GM21737 (cell line): ENCODE measurements around the gene HECW1.
"Not testable (repeated sequence)": the region's sequence is repeated elsewhere in the genome, so short reads cannot be mapped to it uniquely, and the experiment has no call there.

Source experiments
- ATAC-seq: cut with Tn5 transposase; IDR thresholded peaks from one replicate; pipeline ENCODE4 v1.9.1; 2021; ENCODE audit warnings: mild to moderate bottlenecking, moderate library complexity; ENCODE audit not compliant: unreplicated experiment

HECW1 gene

DNA sequence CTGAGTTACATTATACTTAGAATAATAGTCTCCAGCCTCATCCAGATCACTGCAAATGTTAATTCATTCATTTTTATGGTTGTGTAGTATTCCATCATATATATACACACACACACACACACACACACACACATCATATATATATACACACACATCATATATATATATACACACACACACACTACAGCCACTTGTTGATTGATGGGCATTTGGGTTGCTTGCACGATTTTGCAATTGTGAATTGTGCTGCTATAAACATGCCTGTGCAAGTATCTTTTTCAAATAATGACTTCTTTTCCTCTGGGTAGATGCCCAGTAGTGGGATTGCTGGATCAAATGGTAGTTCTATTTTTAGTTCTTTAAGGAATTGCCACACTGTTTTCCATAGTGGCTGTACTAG lies 233.2 kb downstream of the HECW1 start:
- ATAC-seq: not testable (repeated sequence)

DNA sequence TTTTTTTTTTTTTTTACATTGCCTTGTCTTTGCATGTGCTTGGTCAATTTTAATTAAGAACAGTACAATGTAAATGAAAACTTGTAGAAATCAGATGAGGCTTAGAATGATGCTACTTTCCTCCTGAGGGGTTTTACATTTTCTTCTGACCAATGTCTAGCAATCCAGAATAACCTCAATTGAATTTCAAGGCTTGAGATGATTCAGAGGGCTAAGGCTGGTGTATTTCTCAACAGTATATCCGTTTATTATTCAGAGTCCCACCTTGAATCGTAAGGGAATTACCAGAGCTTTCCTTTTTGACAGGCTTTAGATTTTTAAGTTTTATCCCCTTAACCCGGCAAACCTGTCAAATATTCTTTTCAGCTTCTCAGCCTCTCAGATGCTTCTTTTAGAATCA lies 239.2 kb downstream of the HECW1 start:
- ATAC-seq: no peak

DNA sequence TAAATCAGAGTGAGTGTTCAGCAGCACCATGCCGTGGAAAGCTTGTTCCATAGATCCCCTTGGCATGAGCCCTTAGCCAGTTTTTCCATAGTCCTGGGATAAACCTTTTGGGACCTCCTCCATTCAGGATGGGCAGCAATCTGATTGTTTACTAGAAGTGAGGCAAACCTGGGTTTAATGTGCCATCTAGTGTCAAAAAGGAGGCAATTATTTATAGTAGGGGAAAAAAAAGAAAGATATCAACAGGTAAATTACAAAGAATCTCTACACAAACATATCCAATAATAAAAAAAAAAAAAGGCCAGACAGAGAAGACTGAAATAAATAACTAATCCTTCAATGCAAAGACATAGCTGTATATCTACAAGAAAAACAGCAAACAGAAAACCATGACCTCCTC lies 241.5 kb downstream of the HECW1 start:
- no peak for ATAC-seq

DNA sequence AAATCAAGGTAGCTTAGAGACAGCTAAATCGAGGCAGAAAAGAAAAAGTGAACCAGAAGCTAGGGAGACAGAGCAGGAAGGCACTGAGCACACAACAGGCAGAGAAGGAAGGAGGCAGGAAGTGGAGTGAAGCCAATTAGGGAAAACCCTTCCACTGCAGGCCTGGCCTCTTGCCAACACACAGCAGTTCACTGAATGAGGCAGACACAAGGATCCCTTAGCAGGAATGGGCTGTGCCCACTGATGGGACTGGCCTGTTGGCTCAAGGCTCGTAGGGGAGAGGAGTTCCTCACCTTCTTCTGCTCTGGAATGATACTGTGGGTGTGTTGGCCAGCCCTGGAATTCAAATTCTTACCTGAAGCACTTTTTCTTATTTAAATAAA lies 250.2 kb downstream of the HECW1 start:
- no peak for ATAC-seq

DNA sequence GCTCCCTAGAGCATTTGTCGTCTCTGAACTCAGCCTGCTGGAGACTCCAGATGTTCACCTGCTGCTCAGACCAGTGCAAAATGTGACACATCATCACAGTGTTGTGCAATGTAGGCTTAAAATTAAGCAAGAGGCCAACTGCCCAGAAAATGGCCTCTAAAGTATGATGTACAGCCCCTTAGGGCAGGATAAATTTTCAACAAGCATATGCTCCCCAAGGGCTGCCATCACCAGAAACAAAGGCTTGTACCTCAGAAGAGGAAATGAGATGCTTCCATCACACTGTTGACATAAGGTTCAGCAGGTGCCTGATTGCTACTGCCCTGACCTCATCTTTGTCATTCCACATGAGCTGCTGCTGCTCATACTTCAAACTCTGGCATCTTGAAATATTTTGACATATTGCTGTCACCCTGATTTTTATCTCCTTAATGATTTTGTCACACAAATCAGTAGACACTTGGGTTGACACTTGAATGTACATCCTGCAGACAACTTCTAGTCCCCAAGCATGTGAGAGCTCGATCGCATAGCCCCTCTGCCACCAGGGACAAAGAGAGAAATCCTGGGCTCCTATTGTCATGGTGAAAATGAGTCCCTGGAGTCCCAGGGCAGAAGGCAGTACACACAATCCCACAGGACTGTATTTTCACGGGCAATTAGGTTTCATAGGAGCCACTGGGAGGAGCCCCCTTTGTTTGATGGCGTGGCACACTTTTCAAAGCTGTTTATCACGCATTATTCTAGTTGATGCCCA lies 250.8 kb downstream of the HECW1 start:
- no peak for ATAC-seq

DNA sequence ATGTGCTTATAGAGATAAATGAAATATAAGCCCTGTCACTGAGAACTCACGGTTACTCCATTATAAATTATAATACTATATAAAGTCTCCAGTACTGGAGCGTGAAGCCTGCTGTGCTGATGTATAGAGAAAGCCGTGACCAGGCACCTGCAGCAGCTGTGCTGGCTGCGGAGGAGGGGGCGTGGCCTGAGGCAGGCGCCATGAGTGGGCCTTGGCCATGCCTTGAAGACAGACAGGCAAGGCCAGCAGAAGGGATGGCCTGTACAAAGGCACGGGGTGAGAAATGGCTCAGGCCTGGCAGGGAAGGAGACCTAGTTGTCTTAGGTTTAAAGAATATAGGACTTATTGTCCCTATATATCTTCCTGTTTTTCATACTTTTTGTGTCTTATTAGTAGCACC lies 251.9 kb downstream of the HECW1 start:
- no peak for ATAC-seq

DNA sequence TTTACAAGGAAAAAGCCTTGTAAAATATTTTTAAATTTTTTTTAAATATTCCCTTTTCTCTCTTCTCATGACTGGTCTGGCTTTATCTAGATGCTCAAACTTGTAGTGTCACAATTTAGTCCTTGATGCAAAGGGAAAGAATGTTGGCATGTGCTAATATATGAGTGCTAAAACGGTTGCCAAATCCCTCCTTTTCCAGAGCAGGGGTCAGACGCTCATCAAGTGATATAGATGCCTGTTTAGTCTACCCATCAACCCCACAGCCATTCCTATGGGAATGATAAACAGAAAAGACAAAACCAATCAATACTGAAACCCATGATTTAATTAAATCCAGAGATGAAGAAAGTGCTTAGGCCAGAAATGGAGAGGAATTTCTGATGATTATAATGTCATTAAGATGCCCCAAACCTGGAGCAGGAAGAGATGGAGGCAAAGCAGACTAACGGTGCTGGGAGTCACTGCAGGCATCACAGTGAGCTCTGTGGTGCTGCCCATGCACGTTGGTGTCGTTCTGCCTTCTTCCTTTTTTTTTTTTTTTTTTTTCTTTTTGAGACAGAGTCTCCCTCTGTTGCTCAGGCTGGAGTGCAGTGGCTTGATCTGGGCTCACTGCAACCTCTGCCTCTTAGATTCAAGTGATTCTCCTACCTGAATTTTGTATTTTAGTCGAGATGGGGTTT lies 260.4 kb downstream of the HECW1 start:
- ATAC-seq: no peak

DNA sequence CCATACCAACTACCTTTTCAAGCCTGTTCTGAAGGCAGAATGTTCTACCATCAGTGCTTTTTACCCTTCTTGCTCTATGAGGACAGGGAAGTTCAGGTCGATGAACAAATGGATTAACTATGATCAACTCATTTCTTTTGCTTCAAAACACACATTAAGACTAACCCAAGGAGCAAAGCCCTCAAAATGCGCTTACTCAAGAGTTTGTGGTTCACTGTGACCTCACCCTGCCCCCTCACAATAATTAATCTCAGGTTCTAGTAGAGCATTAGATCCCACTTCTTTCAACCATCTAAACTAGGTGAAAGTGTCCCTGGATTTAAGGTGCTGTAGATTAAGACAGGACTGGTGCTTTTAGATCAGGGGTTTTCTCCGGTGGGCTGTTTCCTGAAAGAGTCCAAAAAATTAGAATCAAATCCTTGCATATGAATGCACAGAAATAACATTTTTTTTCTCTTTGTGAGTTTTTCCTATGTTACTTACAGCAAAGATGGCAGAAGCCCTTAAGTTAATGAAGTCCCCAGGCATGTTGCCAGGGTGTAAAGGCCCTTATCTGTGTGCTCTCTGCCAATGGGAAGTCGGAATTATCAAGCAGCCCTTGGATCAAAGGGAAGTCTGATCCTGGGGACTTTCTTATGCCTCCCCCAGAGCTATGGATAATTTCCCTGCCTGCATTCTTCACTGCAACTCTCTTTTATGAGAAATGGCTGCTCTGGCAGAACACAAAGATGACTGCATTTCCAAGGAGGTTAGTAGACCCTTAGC lies 264.9 kb downstream of the HECW1 start:
- ATAC-seq: no peak

DNA sequence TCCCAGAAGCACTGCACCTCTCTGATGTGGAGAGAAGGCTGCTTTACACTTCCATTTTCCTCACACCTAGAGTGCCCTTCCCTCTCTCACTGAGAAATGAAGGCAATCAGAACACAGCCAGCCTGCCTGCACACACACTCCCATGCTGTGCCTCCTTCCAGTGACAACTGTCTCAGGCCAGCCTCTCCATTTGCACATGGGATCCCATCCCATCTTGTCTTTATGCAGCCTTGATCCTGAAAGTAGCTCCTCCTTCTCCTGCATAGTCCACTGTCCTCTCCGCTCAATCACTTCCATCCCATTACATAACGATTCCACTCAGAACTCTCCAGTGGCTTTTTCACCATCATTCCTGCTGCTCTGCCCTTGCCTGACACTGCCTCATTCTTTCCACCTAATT lies 266.8 kb downstream of the HECW1 start:
- no peak for ATAC-seq

DNA sequence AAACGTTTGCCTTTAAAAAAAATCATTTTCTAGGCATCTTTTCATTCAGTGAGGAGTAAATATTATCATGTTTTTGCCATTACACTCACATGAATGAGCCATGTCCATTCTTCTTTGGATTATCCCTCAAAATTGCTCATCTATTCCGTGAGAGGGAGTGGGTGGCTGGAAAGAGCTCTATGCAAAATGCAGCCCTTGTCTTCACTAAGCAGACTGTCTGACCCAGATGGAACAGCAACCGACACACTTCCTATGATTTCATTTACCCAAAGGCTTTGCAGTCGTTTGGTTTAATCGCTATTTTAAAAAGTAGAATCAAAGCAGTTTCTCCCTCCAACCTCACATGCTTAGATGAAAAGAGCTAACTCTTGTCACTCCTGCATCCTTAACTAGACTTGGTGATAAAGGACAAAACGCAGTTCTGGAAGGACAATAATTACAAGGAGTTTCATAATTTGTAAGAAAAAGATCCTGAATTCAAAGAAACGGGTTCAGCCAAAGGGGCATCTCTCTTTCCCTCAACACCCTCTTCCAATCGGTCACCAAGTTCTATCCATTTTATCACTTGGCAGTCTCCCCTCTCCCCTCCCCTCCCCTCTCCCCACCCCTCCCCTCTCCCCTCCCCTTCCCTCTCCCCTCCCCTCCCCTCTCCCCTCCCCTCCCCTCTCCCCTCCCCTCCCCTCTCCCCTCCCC lies 272.3 kb downstream of the HECW1 start:
- ATAC-seq: no peak

DNA sequence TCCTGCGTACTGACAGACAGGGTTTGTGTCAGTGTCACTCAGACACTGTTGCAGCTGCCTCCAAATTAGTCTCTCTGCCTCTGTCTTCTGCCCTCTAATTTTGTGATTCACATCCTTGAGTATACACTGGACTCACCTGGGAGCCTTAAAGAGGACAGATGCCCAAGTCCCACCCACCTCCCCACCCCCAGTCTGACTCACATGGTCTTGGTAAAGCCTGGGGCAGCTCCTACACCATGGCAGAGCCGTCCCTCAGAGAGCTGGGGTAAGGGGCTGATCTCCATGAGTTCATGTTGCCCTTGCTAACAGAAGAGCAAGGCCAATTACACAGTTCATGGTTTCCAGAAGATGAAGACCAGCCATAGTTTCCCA lies 272.8 kb downstream of the HECW1 start:
- no peak for ATAC-seq

DNA sequence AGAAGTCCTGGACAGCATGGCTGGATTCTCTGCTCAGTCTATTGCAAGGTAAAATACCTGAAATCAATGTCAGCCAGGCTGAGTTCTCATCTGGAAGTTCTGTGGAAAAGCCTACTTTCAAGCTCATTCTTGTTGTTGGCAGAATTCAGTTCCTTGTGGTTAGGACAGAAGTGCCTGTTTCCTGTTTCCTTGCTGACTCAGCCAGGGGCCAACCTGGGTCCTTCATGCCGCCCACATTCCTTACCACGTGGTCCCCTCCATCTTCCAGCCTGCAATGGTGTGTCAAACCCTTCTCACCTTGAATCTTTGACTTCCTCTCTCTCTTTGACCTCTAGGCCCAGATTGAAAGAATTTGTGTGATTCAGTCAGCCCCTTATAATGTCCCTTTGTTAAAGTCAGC lies 273.4 kb downstream of the HECW1 start:
- ATAC-seq: no peak

DNA sequence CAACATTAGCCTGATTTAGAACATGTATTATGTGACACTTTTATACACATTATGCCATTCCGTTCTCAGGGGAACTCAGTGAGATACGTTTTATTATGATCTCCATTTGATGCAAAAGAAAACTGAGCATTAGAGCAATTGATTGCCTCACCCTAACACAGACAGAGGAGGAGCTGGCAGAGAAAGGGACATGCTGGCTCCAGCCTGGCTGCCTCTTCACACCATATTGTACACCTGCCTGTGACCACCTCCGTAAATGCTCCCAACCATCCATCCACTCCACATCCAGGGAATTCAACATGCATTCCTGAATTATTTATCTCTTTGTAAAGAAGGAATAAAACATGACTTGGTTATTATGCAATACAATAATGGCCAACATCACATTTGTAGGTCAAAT lies 275.5 kb downstream of the HECW1 start:
- ATAC-seq: no peak

DNA sequence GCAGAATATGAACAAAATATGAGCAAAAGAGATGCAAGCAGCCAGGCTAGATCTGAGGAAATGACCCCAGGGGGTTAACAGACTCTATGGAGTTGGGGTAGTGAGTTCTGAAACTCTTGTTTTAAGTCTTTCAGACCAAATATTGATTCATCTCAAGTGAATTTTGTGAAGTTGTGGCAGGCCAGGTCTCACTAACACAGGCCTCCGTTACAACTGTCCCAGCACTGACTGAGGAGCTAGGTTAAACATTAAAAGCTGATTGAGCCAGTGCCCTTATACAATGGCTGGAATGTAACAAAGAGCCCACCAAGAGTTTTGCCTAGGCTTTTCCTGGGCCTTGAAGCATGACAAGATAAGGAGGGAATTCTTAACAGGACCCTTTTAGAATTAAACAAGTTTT lies 278.1 kb downstream of the HECW1 start:
- ATAC-seq: no peak

DNA sequence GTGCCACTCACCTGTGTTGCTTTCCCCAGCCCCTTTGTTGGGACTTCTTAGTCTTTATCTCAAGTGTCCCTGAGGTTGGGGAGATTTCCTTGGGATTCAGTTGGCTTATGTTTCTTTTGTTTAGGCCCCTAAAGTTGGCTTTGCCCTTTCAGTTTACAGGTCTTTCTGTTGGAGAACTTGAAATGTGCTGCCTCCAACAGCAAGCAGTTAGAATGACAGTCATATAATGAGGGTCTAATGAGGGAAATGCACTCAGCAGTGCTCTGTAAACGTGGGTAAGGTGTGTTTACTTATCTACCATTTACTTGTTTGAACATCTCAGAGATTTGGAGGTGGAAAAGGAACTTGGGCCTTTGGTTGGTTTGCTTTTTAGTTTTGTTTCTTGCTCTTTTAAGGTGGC lies 279.1 kb downstream of the HECW1 start:
- ATAC-seq: no peak

DNA sequence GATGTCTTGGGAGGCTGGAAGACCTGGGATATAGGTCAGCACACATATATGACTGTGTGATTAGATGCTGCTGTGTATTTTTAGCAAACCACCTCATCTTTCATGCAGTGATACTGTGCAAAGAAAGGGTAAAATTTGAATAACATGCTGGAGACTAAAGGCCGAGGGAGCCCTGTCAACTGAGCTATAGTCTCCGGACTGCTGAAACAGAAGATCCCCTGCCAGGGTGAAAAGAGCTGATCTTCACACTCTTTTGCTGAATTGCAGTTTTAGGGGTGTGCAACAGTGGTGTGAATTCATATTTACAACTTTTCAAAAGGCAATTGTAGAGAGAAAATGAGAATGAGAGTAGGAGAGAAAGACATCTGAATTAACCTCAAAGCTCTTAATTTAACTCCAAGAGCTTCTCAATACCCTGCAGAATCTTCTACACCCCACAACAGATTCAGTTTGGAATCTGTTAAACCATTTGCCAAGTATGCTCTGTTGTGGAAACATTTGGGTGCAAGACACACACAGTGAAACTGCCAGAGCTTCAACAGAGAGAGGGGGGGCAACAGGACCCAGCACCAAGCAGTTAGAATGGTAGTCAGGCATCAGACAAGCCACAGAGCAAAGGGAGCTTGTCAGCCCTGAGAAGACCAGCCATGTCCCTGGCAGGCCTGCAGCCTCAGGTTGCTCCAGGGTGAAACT lies 280.3 kb downstream of the HECW1 start:
- no peak for ATAC-seq

DNA sequence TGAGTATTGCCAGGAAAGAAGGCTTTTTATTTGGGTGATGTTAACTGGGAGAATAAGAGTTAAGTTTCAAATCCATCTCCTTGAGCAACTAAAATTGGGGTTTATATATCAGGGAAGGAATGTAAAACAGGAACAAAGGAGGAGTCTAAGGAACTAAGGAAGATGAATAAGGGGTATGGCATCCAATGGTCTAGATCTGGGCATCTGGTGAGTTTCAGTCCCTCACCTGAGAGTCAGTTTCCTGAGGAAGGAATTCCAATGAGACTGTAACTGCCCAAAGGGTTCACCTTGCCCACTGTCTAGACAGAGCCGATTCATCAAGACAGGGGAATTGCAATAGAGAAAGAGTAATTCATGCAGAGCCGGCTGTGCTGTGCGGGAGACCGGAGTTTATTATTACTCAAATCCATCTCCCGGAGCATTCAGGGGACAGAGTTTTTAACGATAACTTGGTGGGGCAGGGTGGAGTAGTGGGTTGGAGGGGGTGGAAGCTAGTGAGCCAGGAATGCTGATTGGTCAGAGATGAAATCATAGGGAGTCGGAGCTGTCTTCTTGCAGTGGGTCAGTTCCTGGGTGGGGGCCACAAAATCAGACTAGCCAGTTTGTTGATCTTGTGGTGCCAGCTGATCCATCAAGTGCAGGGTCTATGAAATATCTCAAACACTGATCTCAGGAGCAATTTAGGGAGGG lies 282.1 kb downstream of the HECW1 start:
- ATAC-seq: no peak

DNA sequence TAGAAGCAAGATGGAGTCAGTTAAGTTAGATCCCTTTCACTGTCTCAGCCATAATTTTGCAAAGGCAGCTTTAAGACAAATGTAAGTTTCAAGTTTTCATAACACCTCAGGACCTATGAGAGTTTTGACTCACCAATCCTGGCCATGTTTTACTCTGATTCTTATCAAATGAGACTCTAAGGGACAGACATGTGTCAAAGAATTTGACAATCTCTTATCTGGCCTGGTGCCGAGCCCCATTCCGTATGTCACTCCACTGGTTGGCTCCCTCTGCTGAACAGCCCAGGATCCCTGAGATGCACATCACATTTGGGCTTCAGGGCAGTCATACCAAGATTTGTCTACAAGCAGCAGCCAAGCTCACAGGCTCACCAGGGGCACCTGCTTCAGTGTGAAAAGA lies 282.9 kb downstream of the HECW1 start:
- no peak for ATAC-seq

DNA sequence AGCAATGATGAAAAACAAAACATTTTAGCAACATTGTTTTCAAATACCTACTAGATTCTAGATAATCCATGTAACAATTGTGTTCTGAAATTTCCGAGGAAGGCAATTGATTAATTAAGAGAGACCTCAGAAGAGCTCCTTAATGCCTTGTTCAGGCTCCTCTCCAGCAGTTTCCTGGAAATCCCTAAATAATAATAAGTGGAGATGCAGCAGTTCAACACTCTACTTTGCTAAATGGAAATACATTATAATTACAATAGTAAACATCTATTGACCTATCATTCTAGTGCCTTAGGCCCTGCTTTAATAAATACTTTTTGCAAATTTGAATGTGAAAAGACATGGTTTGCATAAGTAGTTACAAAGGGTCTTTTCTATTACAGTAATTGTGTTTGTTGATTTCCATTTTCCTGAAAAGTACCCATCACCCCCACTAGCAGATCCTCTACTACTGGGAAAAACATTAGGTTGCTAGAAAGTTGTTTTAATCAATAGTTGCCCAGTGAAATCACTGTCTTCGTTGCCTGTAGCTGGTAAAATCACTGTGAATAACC lies 283.8 kb downstream of the HECW1 start:
- ATAC-seq: no peak

DNA sequence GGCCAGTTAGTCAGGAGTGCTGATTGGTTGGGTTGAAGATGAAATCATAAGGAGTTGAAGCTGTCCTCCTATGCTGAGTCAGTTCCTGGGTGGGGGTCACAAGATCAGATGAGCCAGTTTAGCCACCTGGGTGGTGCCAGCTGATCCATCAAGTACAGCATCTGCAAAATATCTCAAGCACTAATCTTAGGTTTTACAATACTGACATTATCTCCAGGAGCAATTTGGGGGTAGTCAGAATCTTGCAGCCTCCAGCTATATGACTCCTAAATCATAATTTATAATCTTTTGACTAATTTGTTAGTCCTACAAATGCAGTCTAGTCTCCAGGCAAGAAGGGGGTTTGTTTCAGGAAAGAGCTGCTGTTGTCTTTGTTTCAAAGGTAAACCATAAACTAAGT lies 286.4 kb downstream of the HECW1 start:
- ATAC-seq: no peak
